NCI-H460 (cell line): ENCODE data around the gene CEP192. TPM values are rescaled to one million over a fixed set of nuclear protein-coding genes. Genes with fewer than 3 reads are reported as not detected.
"Not testable (repeated sequence)": the region's sequence is repeated elsewhere in the genome, so short reads cannot be mapped to it uniquely, and the experiment has no call there.

Experiments
- DNase-seq: peaks from one replicate; pipeline ENCODE4 v3.0.0-alpha.2; 2016; ENCODE audit warnings: low read depth; ENCODE audit errors: extremely low read depth
- total RNA-seq: library from RNA; depleted of rRNA; stranded (reverse); fragments of >200 nt; shearing (Covaris generic); gene quantifications from 2 replicates; pipeline ENCODE4 v1.2.3, GENCODE V29; 2014

Gene CEP192
- total RNA-seq, 1 experiment from 2014 or later: 16.6 TPM

DNA sequence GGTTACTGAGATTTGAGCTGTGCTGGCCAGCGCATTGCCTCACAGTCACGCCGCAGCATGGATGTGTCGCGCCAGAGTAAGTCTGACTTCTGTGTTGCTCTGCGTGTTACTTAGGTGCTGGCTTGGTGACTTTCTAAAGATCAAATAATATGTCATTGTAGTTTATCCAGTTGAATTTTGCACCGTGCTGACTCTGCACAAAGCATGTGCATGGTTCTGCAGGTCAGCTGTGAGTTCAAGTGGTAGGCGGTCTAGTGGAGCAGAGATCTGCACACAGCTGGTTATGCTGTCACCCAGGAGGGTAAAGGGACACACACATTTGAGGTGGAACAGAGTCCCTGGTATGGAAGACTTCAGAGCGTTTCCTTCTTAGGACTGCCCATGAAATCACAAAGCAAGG is 105.1 kb downstream of the CEP192 start:
- DNase-seq: no peak

DNA sequence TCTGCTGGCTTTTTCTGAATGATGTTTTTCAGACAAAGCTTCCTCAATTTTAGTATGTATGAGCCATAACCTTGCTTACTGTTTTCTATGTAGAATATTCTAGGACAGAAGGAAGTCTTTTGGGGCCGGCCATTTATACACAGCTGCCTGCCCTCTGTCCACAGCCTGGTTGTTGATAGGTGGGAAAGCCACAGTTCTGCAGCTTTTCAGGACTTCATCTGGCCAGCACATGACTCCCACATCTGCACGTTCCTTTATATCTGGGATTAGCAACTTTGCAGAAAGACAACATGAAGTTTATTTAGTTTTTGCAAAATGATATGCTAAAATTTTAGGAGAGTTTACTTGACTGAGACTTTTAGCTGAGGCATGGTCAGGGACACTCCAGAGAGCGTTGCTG is 105.6 kb downstream of the CEP192 start:
- no peak for DNase-seq

DNA sequence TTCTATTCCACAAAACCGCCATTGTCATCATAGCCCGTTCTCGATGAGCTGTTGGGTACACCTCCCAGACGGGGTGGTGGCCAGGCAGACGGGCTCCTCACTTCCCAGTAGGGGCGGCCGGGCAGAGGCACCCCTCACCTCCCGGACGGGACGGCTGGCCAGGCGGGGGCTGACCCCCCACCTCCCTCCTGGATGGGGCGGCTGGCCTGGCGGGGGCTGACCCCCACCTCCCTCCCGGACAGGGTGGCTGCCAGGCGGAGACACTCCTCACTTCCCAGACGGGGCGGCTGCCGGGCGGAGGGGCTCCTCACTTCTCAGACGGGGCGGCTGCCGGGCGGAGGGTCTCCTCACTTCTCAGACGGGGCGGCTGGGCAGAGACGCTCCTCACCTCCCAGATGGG is 106.9 kb downstream of the CEP192 start:
- DNase-seq: not testable (repeated sequence)

DNA sequence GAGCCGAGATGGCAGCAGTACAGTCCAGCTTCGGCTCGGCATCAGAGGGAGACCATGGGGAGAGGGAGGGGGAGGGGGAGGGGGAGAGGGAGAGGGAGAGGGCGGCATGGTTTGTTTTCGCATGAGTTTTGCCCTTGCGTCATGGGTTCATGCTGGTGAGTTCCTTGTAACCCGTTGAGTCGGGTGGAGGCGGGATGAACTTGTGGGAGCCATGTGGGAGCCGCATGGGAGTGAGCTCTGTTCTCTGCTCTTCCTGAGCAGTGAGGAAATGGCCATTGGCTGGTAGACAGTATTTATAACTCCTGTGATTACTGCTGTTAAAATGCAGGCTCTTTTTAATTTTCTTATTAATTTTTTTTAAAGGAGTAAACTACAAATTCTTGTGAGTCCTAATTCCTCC is 108.0 kb downstream of the CEP192 start:
- no peak for DNase-seq

DNA sequence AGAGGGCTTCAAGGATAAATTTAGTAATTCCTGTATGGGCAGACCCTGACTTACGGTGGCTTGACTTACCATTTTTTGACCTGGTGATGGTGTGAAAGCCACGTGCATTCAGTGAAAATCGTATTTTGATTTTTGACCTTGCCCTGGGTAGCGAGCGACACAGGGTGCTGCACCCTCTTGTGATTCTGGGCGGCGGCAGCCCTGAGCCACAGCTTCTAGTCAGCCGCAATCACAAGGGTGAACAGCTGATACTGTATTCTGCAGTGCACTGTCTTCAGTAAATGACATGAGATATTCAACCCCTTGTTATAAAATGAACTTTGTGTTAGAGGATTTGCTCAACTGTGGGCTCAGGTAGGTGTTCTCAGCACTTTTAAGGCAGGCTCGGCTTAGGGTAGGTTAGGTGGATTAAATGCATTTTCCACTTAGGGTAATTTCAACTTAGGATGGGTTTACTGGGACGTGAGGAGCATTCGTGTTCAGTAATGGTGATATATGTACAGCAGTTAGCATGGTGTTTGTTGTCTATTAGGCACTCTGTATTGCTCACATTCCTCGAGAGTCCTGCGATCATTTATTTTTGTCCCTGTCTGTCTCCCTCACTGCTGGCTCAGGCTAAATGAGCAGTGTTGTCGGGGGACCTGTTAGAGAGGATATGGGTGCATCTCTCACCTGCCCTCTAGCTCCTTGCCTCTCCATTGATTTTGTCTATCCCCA is 109.9 kb downstream of the CEP192 start:
- no peak for DNase-seq

DNA sequence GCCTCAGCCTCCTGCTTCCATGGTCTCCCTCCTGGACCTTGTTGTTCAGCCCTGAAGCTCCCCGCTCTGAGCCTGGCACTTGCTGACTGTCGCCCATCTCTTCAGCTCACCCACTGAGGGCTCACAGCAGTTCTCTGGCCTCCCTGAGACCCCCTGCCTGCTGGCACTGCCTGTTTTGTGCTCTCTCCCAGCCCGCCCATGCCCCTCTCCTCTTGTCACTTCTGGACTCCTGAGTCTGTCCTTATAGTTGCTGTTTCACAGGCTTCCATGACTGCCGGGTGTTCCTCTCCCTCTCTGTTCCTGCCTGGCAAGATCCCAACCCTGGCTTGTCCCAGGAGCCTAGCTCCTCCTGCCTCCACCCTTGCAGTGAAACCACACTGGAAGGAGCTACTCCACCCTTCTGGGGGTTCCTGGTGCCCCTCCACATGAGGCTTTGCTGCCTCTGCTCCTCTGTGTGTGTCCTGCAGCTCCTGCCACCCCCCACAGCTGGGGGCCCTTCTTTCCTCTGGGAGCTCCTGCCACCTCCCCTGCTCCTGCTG is 110.6 kb downstream of the CEP192 start:
- no peak for DNase-seq

DNA sequence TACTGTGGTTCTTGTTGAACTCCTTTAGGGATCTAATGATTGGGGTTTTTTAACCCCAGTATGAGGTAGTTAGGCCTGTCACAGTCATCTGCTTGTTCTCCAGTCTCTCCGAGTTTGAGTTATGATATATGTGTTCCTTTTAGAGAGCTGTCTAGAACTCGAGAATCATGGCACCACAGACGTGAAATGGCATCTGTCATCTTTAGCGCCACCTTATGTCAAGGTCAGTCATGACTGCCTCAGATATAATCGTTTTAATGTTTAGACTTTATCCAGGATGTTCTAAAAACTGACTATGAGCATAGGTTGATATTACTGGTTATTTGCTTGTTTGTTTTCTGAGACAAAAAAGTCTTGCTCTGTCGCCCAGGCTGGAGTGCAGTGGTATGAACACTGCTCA is 112.2 kb downstream of the CEP192 start:
- no peak for DNase-seq

DNA sequence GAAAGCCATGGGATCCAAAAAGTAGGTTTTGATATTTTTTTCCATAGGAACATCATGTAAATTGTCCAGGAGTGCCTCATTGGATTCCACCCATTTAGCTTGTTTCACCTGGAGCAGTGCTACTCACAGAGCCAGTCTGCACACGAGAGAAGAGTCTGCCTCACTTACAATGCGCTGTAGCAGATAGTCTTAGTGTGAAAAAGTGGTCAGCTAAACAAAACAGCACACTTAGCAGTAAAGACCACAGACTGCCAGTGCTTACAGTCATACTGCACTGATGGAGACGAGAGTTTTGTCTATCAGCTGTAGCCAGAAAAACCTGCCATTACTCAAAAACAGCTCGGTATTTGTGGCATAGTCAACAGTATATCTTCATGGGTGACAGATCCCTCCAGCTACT is 113.9 kb downstream of the CEP192 start:
- DNase-seq: no peak

DNA sequence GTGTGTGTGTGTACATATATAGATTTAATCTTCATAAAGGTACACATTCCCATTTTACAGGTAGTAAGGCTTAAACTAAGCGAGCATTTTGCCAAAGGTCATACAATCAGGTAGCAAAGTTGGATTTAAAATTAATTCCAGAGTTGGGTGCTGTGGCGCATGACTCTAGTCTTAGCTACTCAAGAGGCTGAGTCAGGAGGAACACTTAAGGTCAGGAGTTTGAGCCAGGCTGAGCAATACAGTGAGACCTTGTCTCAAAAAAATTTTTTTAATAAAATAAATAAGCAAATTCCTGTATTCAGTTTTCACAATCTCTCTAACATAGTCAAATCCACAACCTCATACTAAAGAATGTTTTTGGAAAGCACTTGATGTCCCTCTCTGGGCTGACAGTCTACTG is 115.9 kb downstream of the CEP192 start:
- DNase-seq: no peak

DNA sequence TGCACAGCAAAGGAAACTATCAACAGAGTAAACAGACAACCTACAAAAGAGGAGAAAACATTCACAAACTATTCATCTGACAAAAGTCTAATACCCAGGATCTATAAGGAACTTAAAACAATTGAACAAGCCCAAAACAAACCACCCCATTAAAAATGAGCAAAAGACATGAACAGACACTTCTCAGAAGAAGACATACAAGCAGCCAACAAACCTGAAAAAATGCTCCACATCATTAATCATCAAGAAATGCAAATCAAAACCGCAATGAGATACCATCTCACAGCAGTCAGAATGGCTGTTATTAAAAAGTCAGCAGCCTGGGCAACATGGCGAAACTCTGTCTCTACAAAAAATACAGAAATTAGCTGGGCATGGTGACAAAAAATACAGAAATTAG is 117.2 kb downstream of the CEP192 start:
- no peak for DNase-seq

DNA sequence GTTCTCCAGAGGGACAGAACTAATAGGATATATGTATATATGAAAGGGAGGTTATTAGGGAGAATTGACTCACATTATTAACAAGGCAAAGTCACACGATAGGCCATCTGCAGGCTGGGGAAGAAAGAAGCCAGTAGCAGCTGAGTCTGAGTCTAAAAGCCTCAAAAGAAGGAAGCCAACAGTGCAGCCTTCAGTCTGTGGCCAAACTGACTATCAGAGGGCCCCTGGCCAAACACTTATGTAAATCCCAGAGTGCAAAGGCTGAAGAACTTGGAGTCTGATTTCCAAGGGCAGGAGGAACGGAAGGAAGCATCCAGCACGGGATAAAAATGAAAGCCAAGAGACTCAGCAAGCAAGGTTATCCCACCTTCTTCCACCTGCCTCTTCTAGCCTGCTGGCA is 119.4 kb downstream of the CEP192 start:
- no peak for DNase-seq

DNA sequence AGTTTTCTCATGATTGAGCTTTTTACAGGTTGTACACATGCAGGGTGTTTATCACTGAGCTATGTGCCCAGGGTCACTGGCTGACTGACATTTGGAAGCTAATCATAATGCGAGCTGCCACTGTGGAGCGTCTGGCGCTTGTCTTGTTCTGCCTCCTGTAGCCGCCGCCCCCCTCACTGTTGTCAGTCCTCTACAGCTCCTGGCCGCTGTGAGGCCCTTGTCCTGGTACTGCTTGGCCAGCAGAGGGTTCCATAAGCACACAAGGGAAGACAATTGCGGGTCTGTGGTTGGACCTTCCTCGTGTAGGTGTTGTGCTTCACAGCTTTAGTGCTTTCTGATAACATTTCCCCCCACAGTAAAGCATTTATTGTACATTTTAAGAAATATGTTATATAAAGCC is 121.8 kb downstream of the CEP192 start:
- no peak for DNase-seq

DNA sequence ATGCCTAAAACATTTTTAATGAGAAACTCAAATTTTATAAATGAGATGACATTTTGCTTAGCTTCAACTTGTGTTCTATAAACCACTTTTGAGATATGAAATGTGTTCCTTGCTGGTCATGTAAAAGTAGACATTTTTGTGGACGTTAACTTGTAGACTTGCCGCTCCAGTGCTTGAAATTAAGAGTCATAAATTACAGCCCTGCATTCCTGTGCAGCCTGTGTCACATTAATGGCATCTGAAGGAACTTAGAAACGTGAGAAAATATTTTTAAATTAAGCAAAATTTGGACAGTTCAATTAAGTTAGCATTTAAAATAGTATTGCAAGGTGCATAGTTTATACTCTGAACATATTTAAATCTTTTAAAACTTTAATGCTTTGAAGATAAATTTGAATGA is 129.1 kb downstream of the CEP192 start:
- no peak for DNase-seq

DNA sequence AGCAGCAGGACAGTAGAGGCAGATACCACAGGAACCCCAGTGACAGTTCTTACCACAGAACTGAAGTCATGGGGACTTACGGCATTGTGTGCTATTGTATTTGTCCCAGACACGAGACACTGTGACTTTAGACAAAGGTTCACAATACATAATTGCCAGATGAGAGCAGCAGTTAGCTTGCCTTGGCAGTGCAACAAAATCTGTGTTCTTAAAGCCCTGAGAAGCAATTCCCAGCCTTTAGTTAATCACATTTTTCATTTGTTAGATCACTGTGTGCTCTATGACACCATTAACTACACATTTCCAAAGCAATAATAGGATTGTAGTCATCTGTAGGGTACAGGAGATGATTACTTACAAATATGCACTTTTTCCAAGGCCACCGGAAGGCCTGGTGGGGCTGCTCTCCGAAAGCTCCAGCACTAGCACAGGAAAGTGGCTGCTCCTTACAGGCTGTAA is 129.8 kb downstream of the CEP192 start:
- no peak for DNase-seq

DNA sequence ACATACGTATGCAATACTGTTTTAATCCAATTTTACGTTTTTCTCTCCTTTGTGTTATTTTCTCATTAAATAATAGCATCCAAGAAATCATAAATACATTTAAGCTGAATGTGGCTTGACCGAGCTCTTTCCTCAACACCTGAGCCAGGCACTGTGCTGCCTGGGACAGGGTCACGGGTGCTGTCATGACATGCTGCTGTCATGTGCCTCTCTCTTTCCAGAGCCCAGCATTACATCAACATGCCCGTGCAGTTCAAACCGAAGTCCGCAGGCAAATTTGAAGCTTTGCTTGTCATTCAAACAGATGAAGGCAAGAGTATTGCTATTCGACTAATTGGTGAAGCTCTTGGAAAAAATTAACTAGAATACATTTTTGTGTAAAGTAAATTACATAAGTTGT is 133.2 kb downstream of the CEP192 start:
- DNase-seq: no peak

DNA sequence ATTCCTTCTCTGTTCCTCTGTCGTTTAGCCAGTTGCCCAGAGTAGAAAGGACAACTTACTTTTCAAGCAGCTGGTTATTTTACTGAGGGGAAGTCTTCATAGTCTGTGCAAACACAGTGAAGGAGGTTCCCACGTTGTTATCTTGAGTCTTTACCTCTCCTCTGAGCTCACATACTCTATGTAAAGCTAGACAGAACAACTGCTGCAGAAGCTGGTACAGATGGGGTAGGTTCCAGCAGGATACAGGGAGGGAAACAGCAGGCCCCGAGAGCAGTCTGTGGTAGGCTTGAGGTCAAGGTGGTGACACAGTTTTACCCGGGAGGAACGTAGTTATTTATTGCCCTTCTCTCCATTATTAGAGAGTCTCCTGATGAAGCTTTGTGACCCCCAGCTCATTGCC is 134.0 kb downstream of the CEP192 start:
- DNase-seq: no peak

DNA sequence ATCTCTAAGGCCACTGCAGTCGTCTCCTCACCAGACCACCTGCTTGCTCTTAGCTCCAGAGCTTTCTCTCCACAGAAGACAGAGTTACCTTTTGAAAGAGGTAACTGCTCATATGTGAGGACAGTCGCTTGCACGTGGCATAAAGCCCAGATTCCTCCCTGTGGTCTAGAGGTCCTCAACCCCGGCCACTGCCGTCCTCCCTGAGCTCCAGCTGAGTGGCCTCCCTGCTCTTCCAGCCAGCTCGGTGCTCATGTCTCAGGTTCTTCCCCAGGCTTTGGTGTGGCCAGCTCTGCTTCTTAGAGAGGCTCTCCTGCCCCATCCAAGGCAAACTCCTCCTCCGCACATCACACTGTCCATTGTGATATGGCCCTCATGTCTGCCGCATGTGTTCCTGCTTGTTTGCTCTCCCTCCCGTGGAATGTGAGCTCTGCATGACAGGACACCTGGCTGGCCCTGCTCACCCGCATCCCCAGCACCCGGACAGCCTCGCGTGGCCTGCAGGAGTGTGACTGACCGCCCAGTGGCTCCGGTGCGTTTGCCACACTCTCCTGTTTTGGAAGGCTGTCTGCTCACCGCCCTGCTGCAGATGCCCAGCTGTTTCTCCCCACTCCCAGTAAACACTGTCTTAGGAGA is 135.9 kb downstream of the CEP192 start:
- DNase-seq: no peak

DNA sequence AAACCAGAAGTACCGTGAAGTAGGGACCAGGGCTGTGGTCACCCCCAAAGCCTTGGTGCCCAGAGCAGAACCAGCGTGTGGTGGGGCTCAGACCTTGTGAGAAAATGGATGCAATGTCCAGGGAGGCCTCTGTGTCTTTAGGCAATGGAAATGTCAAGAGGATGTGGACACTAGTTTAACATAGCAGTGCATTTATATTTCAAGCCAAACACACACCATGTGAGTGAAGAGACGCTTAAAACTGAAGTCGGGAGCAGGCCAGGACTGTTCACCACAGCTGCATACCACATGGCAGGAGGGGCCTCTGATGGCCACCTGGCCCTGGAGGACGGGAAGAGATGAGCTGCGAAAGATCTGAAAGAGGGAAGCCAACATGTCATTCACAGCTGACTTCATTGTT is 140.1 kb downstream of the CEP192 start:
- no peak for DNase-seq

DNA sequence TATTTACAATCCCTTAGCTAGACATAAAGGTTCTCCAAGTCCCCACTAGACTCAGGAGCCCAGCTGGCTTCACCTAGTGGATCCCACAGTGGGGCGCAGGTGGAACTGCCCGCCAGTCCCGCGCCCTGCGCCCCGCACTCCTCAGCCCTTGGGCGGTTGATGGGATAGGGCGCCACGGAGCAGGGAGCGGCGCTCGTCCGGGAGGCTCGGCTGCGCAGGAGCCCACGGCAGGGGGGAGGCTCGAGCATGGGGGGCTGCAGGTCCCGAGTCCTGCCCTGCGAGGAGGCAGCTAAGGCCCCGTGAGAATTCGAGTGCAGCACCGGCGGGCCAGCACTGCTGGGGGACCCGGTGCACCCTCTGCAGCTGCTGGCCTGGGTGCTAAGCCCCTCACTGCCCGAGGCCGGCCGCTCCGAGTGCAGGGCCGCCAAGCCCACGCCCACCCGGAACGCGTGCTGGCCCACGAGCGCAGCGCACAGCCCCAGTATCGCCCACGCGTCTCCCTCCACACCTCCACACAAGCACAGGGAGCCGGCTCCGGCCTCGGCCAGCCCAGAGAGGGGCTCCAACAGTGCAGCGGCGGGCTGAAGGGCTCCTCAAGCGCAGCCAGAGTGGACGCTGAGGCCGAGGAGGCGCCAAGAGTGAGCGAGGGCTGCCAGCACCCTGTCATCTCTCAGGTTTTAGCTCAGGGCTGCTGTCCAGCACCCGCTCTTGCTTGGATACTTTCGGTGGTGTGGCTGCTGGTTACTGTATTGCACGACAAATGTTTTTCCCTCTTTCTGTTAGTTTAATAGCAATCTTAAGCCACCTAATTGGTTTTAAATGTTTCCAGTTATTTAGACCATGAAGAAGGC is 143.6 kb downstream of the CEP192 start:
- no peak for DNase-seq

DNA sequence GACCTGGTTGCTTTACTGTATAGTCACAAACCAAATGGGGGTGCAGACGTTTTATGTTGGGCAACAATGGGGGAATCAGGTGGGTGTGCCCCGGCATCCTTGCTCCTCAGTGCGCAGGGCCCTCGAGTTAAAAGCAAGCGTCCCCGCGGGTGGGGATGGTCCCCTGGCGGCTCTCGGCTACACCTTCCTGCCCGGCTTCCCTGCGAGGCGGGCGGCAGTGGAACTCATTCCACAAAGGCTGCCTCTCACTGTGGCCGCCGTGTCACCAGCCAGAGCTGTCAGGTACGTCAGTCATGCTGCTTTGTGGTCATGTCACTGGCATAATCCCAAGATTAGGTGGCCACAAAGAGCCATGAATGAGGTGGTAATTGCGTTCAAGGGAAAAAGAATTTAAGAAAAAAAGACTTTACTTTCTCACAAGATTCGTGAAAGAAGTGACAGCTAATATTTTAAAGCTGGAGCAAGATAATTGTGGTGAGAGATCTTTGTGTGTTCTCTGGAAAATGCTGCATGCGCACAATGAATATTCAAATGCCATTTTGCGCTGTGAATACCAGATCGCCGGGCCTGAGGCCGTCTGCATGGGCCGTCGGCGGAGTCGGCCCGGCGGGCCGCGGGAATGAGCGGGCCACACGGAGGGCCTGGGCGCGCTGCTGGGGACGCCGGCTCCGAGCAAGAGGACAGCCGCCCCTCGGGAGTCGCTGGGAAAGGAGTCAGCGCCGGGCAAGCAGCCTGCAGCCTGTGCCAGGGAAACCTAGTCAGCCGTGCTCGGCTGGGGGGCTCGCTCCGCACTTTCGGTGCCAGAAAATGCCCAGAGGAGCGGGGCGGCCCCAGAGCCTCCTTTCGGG is 145.1 kb downstream of the CEP192 start:
- no peak for DNase-seq
